ENCODE results near the gene TSPAN19.
"Not testable (repeated sequence)": the region's sequence is repeated elsewhere in the genome, so short reads cannot be mapped to it uniquely, and the experiment has no call there.

Gene TSPAN19

DNA sequence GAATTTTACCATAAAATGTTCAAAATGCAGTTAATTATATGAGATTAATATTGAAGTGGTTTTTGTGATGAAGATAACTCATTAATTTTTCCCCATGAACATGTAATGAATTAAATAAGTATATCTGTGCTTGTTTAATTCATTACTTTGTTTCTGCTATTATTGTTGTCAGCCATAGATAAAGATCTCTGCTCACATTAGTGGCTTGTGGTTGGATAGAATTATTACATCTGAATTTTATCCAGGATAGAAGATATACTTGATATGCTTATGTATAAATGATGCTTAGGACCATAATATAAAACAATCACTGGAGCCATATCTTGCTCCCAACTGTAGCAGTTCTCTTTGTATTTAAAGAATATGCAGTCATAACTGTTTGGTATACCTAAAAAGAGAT is 18.5 kb downstream of the TSPAN19 start:
- TF ChIP-seq, protein P1, sequence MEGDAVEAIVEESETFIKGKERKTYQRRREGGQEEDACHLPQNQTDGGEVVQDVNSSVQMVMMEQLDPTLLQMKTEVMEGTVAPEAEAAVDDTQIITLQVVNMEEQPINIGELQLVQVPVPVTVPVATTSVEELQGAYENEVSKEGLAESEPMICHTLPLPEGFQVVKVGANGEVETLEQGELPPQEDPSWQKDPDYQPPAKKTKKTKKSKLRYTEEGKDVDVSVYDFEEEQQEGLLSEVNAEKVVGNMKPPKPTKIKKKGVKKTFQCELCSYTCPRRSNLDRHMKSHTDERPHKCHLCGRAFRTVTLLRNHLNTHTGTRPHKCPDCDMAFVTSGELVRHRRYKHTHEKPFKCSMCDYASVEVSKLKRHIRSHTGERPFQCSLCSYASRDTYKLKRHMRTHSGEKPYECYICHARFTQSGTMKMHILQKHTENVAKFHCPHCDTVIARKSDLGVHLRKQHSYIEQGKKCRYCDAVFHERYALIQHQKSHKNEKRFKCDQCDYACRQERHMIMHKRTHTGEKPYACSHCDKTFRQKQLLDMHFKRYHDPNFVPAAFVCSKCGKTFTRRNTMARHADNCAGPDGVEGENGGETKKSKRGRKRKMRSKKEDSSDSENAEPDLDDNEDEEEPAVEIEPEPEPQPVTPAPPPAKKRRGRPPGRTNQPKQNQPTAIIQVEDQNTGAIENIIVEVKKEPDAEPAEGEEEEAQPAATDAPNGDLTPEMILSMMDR (IDR thresholded peaks at IDR 0.05; ENCODE audit: insufficient read depth, missing control alignments) = no peak
- DNase-seq (ENCODE audit: insufficient read length, low spot score) (no peak), FAIRE-seq (no peak)

DNA sequence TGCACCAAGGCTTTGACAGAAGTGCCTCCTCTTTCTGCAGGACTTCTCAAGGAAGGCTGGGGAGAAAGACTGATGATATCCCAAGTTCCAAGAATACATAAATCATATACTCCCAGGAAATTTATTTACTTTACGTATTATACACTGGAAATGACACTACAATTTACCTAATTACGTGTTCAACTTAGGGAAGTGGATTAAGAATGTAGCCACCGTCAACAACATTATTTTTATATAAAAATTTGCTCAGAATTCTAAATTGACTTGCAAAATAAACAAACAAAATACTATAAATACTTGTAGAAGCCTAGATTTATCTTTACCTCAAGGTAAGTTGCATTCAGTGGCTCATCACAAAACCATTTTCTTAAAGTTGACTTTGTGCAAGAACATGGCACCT is 18.9 kb downstream of the TSPAN19 start:
- TF ChIP-seq, protein P1 (IDR thresholded peaks at IDR 0.05; ENCODE audit: insufficient read depth, missing control alignments) = no peak
- FAIRE-seq = no peak
- no peak for DNase-seq (ENCODE audit: insufficient read length, low spot score)

DNA sequence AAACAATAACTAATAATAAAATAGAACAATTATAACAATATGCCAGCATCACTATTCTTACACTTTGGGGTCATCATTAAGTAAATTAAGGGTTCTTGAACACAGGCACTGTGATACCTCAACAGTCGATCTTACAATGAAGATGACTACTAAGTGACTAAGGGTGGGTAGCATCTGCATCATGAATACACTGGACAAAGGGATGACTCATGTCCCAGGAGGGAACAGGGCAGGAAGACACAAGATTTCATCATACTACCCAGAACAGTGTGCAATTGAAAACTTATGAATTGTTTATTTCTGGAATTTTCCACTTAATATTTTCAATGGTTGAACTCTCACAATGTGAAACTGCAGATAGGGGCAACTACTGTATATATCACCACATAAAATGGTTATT is 19.7 kb downstream of the TSPAN19 start:
- no peak for DNase-seq (ENCODE audit: insufficient read length, low spot score)
- TF ChIP-seq, protein P1 (IDR thresholded peaks at IDR 0.05; ENCODE audit: insufficient read depth, missing control alignments) = no peak
- FAIRE-seq = no peak

DNA sequence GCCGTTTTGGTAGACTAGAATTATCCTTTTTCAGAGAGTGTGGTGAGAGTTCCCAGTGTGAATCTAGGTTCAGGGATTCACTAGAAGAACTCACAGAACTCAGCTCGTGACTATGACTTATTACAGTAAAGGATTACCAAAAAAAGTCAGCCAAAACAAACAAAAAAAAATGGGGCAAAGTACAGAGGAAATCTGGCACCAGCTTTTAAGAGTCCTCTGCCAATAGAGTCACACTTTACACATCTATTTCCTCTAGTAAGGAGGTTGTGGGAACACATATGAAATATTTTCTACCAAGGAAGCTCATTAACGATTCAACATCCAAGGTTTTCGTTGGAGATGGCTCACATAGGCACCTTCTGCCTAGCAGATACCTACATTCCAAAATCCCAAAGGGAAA is 28.2 kb downstream of the TSPAN19 start:
- TF ChIP-seq, protein P1 (IDR thresholded peaks at IDR 0.05; ENCODE audit: insufficient read depth, missing control alignments) = no peak

DNA sequence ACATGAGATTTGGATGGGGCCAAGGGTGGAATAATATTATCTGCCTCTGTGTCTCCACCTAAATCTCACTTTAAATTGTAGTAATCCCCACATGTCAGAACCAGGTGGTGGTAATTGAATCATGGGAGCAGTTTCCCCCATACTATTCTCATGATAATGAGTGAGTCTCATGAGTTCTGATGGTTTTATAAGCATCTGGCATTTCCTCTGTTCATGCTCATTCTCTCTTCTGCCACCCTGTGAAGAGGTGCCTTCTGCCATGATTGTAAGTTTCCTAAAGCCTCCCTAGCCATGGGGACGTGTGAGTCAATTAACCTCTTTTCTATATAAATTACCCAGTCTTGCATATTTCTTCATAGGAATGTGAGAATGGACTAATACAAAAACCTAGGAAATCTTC is 29.9 kb downstream of the TSPAN19 start:
- FAIRE-seq (no peak), DNase-seq (ENCODE audit: insufficient read length, low spot score) (no peak)
- TF ChIP-seq, protein P1 (IDR thresholded peaks at IDR 0.05; ENCODE audit: insufficient read depth, missing control alignments) = no peak

More for the DNA sequence above, 28.2 kb downstream of the TSPAN19 start:
- FAIRE-seq (no peak), DNase-seq (ENCODE audit: insufficient read length, low spot score) (no peak)

DNA sequence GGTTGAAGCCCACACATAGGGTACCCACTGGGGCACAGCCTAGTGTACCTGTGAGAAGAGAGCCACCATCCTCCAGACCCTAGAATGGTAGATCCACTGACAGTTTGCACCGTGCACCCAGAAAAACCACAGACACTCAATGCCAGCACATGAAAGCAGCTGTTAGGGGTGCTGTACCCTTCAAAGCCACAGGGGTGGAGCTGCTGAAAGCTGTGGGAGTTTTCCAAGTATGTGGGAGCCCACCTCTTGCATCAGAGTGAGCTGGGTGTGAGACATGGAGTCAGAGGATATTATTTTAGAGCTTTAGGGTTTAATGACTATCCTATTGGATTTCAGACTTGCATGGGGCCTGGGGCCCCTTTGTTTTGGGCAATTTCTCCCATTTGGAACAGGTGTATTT is 30.5 kb downstream of the TSPAN19 start:
- no peak for FAIRE-seq
- TF ChIP-seq, protein P1 (IDR thresholded peaks at IDR 0.05; ENCODE audit: insufficient read depth, missing control alignments) = no peak
- DNase-seq (ENCODE audit: insufficient read length, low spot score) = no peak

DNA sequence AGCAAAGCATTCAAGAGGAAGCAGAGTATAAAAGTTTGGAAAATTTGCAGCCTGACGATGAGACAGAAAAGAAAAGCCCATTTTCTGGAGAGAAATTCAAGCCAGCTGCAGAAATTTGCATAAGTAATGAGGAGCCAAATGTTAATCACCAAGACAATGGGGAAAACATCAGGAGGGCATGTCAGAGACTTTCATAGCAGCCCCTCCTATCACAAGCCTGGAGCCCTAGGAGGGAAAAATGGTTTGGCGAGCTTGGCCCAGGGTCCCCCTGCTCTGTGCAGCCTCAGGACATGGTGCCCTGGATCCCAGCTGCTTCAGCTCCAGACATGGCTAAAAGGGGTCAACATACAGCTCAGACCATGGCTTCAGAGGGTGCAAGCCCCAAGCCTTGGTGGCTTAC is 31.0 kb downstream of the TSPAN19 start:
- DNase-seq (ENCODE audit: insufficient read length, low spot score); FAIRE-seq: not testable (repeated sequence)

DNA sequence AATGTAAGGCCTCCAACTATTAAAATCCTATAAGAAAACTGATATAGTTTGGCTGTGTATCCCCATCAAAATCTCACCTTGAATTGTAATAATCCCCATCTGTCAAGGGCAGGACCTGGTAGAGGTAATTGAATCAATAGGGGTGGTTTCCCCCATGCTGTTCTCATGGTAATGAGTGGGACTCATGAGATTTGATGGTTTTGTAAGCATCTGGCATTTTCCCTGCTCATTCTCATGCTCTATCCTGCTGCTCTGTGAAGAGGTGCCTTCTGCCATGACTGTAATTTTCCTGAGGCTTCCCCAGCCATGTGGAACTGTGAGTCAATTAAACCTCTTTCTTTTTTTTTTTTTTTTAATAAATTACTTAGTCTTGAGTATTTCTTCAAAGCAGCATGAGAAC is 31.9 kb downstream of the TSPAN19 start:
- FAIRE-seq (no peak), DNase-seq (ENCODE audit: insufficient read length, low spot score) (no peak)
- TF ChIP-seq, protein P1 (IDR thresholded peaks at IDR 0.05; ENCODE audit: insufficient read depth, missing control alignments) = no peak
